GM12801 (cell line): ENCODE results near the gene PAIP2.

ENCODE experiments used
- CTCF ChIP-seq: IDR thresholded peaks from one replicate; pipeline ENCODE4 v1.5.1; 2011; ENCODE audit warnings: control low read depth; ENCODE audit not compliant: insufficient read length; ENCODE audit errors: extremely low read depth

Gene PAIP2

GRCh38 chr5:139388198-139388821, 46.7 kb downstream of the PAIP2 start:
- no peak for TF ChIP-seq CTCF

- no peak for TF ChIP-seq CTCF
These were observed 48.3 kb downstream of the PAIP2 start, which contains the start of gene MZB1 for GRCh38 chr5:139389701-139390638. Gene MZB1 (minus strand): TSS chr5:139389913. CDS start chr5:139389856, 57 bp downstream.

GRCh38 chr5:139390639-139391569, 49.2 kb downstream of the PAIP2 start:
- no peak for TF ChIP-seq CTCF

- no peak for TF ChIP-seq CTCF
These were observed 50.1 kb downstream of the PAIP2 start for GRCh38 chr5:139391570-139392323.

- TF ChIP-seq CTCF = no peak
These were observed 50.6 kb downstream of the PAIP2 start for GRCh38 chr5:139392324-139392677.

- TF ChIP-seq CTCF = no peak
These were observed 51.2 kb downstream of the PAIP2 start for GRCh38 chr5:139392678-139393496.
